Sigmoid colon (tissue), 7 donors: ENCODE results near the gene KLK6. TPM values are rescaled to one million over a fixed set of nuclear protein-coding genes. Genes with fewer than 3 reads are reported as not detected.

Source experiments
- DNase-seq: peaks from one replicate; pipeline ENCODE4 v3.0.0-alpha.2; 2019
- H3K27ac ChIP-seq, 4 donors: fragments of 200-600 bp; sonication (generic); one replicate each; pipeline ENCODE4 v1.5.1; 2016 to 2019; ENCODE audit warnings: mild to moderate bottlenecking in 1 of 4
- H3K27me3 ChIP-seq, 3 donors: fragments of 200-600 bp; sonication (generic); one replicate each; pipeline ENCODE4 v1.5.1; 2019; ENCODE audit warnings: mild to moderate bottlenecking in 1 of 3
- H3K36me3 ChIP-seq, 4 donors: fragments of 200-600 bp; sonication (generic); one replicate each; pipeline ENCODE4 v1.5.1; 2016 to 2019
- H3K4me1 ChIP-seq, 4 donors: fragments of 200-600 bp; sonication (generic); one replicate each; pipeline ENCODE4 v1.5.1; 2017 to 2019
- H3K4me3 ChIP-seq, 4 donors: fragments of 200-600 bp; sonication (generic); one replicate each; pipeline ENCODE4 v1.5.1; 2017 to 2019; ENCODE audit warnings: mild to moderate bottlenecking in 2 of 4, moderate library complexity in 1 of 4
- H3K9me3 ChIP-seq, 4 donors: fragments of 200-600 bp in 3 of 4; sonication (generic) in 3 of 4; one replicate each; pipeline versions ENCODE4 v1.5.1 to v1.6.1; 2013 to 2019
- EP300 ChIP-seq, 4 donors: sonication (generic); formaldehyde crosslinking; IDR thresholded peaks; one replicate each; pipeline ENCODE4 v1.6.1; 2017; ENCODE audit warnings: antibody characterized with exemption in 4 of 4
- POLR2A ChIP-seq, 2 donors: fragments of 450-650 bp; IDR thresholded peaks; one replicate each; pipeline ENCODE4 v1.6.1; 2016; ENCODE audit warnings: antibody characterized with exemption in 2 of 2, mild to moderate bottlenecking in 2 of 2, moderate library complexity in 2 of 2
- POLR2AphosphoS5 ChIP-seq, 4 donors: sonication (generic); formaldehyde crosslinking; IDR thresholded peaks; one replicate each; pipeline ENCODE4 v1.6.1; 2017; ENCODE audit warnings: antibody characterized with exemption in 4 of 4
- WGBS, 2 donors: extraction: QIAGEN DNeasy Blood & Tissue Kit; methylation state at CpG; one replicate each; pipeline ENCODE4 v1.1.7; 2013; 5-methylcytosine and 5-hydroxymethylcytosine counted together
- intact Hi-C: fragments of 100-400 bp; cut with DNase I; formaldehyde crosslinking; loops from one replicate; pipeline ENCODE4 v1.15.1; 2023
- polyA plus RNA-seq, 3 donors: library from polyadenylated mRNA; stranded (reverse); fragments of 200-250 nt; gene quantifications; one replicate each; pipeline ENCODE4 v1.2.3, GENCODE V29; 2013
- total RNA-seq, 4 donors: library from RNA; depleted of rRNA; stranded (reverse); fragments of >200 nt; gene quantifications; one replicate each; pipeline ENCODE4 v1.1.0, GENCODE V29; 2016
- TF ChIP-seq, protein P1 (sequence below), 4 experiments: fragments of 450-650 bp in 3 of 4; fragments of 200-600 bp in 1 of 4; IDR thresholded peaks; one replicate each; pipeline ENCODE4 v1.5.1; 2016 to 2019; ENCODE audit warnings: antibody characterized with exemption in 4 of 4, mild to moderate bottlenecking in 3 of 4, moderate library complexity in 2 of 4
- donor health status: healthy with polysubstance abuse.
- donor health status: Bipolar disorder and iron deficiency.
- donor health status: healthy.

Gene KLK6
- total and polyA plus RNA-seq, 7 donors: not detected

DNA sequence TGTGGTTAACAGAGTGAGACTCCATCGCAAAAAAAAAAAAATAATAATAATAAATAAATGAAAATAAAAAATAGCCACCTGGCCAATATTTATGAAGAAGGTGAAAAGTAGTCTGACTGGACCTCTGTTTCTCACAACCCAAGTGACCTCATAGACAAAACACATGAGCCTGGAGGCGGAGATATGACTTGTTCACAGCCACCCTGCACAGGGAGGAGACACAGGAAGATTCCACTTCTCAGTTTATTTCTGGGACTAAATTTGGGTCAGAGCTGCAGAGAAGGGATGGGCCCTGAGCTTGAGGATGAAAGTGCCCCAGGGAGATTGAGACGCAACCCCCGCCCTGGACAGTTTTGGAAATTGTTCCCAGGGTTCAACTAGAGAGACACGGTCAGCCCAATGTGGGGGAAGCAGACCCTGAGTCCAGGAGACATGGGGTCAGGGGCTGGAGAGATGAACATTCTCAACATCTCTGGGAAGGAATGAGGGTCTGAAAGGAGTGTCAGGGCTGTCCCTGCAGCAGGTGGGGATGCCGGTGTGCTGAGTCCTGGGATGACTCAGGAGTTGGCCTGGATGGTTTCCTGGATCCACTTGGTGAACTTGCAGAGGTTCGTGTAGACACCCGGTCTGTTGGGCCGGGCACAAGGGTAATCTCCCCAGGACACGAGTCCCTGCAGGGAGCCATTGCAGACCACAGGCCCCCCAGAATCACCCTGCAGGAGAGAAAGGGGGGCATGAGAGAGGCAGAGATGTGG is 26.1 kb downstream of the KLK6 start:
- WGBS, 2 donors: 82 to 84% methylated on average over 10 of the region's 10 CpGs
- intact Hi-C loops: no loop called here
- no peak for DNase-seq
- H3K27ac ChIP-seq: no peak overlapping the region
- peaks cover 0 to 8% (median 0%) of the 10 kb centered on the region in 4 donors for H3K9me3 ChIP-seq
- H3K27me3 ChIP-seq: peaks cover 0 to 11% (median 0%) of the 10 kb centered on the region in 3 donors
- TF ChIP-seq, protein P1, sequence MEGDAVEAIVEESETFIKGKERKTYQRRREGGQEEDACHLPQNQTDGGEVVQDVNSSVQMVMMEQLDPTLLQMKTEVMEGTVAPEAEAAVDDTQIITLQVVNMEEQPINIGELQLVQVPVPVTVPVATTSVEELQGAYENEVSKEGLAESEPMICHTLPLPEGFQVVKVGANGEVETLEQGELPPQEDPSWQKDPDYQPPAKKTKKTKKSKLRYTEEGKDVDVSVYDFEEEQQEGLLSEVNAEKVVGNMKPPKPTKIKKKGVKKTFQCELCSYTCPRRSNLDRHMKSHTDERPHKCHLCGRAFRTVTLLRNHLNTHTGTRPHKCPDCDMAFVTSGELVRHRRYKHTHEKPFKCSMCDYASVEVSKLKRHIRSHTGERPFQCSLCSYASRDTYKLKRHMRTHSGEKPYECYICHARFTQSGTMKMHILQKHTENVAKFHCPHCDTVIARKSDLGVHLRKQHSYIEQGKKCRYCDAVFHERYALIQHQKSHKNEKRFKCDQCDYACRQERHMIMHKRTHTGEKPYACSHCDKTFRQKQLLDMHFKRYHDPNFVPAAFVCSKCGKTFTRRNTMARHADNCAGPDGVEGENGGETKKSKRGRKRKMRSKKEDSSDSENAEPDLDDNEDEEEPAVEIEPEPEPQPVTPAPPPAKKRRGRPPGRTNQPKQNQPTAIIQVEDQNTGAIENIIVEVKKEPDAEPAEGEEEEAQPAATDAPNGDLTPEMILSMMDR (IDR thresholded peaks at IDR 0.05): no peak
- TF ChIP-seq POLR2AphosphoS5 (IDR thresholded peaks at IDR 0.05) (no peak), EP300 (IDR thresholded peaks at IDR 0.05) (no peak), POLR2A (IDR thresholded peaks at IDR 0.05) (no peak)
- no peaks in the 10 kb centered on the region for H3K36me3 ChIP-seq
- no peak overlapping the region for H3K4me3 ChIP-seq
- H3K4me1 ChIP-seq: no peaks in the 10 kb centered on the region

DNA sequence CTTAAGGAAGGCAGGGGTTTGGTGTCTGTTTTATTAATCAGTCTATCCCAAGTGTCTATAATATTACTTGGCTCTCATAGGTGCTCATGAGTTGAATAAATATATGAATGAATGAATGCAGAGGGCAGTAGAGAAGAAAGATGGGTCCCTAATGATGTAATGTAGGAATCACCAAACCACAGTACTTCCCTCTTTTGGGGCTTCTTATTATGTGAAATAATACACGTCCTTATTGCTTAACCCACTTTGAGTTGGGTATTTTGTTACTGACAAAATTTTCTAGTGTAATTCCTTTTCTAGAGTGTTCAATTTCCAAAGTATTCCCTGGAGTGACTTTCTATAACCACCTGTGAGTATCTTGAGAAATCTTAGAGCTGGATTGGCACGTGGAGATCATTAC is 29.8 kb downstream of the KLK6 start:
- intact Hi-C loops: no loop called here
- H3K9me3 ChIP-seq: peaks cover 0 to 8% (median 0%) of the 10 kb centered on the region in 4 donors
- H3K27me3 ChIP-seq: peaks cover 0 to 21% (median 3%) of the 10 kb centered on the region in 3 donors
- no peak for DNase-seq
- TF ChIP-seq, protein P1 (IDR thresholded peaks at IDR 0.05): no peak
- no peak for TF ChIP-seq EP300 (IDR thresholded peaks at IDR 0.05)
- TF ChIP-seq POLR2AphosphoS5 (IDR thresholded peaks at IDR 0.05): no peak
- no peak for TF ChIP-seq POLR2A (IDR thresholded peaks at IDR 0.05)
- no peak overlapping the region for H3K4me3 ChIP-seq
- 80 to 84% methylated on average over 2 of the region's 2 CpGs for WGBS, 2 donors
- H3K4me1 ChIP-seq: no peaks in the 10 kb centered on the region
- no peak overlapping the region for H3K27ac ChIP-seq
- H3K36me3 ChIP-seq: no peaks in the 10 kb centered on the region

DNA sequence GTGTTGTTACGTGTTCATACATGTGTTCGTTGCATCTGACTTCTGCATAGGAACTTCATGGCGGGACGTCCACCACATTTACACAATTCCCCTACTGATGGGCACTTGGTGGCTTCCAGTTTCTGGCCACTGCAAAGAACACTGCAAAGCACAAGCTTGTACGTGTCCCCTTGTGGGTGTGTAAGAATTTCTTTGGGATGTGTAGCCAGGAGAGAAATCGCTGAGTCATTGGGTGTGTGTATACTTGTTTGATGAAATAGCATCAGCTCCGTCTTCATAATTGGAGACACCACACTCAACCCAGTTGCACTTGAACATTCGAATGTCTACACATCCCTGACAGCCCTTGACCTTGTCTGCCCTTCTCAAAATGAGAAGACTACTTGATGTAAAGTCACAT is 35.8 kb downstream of the KLK6 start:
- H3K27me3 ChIP-seq: peaks cover 0 to 50% (median 15%) of the 10 kb centered on the region in 3 donors
- intact Hi-C loops: no loop called here

DNA sequence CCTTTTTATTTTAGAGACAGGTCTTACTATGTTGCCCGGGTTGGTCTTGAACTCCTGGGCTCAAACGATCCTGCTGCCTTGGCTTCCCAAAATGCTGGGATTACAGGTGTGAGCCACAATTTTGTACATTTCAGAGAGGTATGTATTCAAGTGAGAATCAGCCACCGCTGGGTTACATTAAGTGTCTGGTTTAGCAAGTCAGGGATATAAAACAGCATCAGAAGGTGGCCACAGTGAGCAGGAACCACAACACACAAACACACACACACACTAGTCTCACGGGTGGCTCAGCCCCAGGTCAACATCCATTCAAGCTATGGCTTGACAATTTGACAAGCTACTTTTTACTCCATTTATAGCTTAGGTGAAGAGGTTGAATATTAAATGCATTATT is 36.7 kb downstream of the KLK6 start:
- Histone ChIP-seq H3K9me3 (no peaks in the 10 kb centered on the region), H3K27me3 (peaks cover 0 to 57% (median 20%) of the 10 kb centered on the region in 3 donors), H3K36me3 (no peaks in the 10 kb centered on the region), H3K4me1 (no peaks in the 10 kb centered on the region), H3K27ac (no peak overlapping the region), H3K4me3 (no peak overlapping the region)
- WGBS, 2 donors: 48 to 62% methylated on average over 4 of the region's 4 CpGs
- TF ChIP-seq, protein P1 (IDR thresholded peaks at IDR 0.05): no peak
- TF ChIP-seq EP300 (IDR thresholded peaks at IDR 0.05): no peak
- TF ChIP-seq POLR2AphosphoS5 (IDR thresholded peaks at IDR 0.05): no peak
- no peak for TF ChIP-seq POLR2A (IDR thresholded peaks at IDR 0.05)
- no peak for DNase-seq
- intact Hi-C loops: no loop called here

More for the DNA sequence above, 35.8 kb downstream of the KLK6 start:
- Histone ChIP-seq H3K36me3 (no peaks in the 10 kb centered on the region), H3K9me3 (no peaks in the 10 kb centered on the region), H3K27ac (no peak overlapping the region), H3K4me1 (no peaks in the 10 kb centered on the region), H3K4me3 (no peak overlapping the region)
- DNase-seq: no peak
- TF ChIP-seq POLR2A (IDR thresholded peaks at IDR 0.05) (no peak), POLR2AphosphoS5 (IDR thresholded peaks at IDR 0.05) (no peak), EP300 (IDR thresholded peaks at IDR 0.05) (no peak)
- TF ChIP-seq, protein P1 (IDR thresholded peaks at IDR 0.05): no peak
- WGBS, 2 donors: 58 to 74% methylated on average over 8 of the region's 8 CpGs
